ENCODE data around the gene LHX3. TPM values are rescaled to one million over a fixed set of nuclear protein-coding genes. Genes with fewer than 3 reads are reported as not detected.

The LHX3 gene
- total and polyA plus RNA-seq, 11 donors, result not detected

DNA sequence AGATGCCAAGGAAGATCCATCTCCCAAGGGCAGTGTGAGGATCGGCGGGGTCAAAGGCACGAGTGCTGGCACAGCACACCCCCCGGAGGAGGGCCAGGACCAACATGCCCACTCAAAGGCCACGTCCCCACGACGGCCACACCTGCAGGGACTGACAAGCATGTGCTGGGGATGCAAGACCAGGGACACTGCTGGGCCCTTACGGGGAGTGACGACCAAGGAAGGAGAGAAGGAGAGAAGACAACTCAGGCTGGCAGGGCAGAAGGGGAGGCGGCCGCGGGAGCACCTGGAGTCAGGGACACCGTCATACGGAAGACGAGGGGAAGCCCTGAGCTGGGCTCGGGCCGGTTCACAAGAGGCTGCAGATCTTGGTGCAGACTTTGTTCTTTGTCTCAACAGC, 30.2 kb upstream of the LHX3 start:
- WGBS, 4 donors, result 94 to 97% (median 96%) methylated on average over 16 to 17 of the region's 17 CpGs
- Histone ChIP-seq H3K27me3 (no peaks in the 10 kb centered on the region), H3K36me3 (peaks cover 0 to 18% (median 5%) of the 10 kb centered on the region in 9 donors), H3K4me3 (no peak overlapping the region), H3K27ac (no peak overlapping the region), H3K9me3 (no peaks in the 10 kb centered on the region), H3K4me1 (peaks cover 2 to 28% (median 21%) of the 10 kb centered on the region in 12 donors)
- no peak for TF ChIP-seq POLR2A (IDR thresholded peaks at IDR 0.05)
- TF ChIP-seq, protein P1, sequence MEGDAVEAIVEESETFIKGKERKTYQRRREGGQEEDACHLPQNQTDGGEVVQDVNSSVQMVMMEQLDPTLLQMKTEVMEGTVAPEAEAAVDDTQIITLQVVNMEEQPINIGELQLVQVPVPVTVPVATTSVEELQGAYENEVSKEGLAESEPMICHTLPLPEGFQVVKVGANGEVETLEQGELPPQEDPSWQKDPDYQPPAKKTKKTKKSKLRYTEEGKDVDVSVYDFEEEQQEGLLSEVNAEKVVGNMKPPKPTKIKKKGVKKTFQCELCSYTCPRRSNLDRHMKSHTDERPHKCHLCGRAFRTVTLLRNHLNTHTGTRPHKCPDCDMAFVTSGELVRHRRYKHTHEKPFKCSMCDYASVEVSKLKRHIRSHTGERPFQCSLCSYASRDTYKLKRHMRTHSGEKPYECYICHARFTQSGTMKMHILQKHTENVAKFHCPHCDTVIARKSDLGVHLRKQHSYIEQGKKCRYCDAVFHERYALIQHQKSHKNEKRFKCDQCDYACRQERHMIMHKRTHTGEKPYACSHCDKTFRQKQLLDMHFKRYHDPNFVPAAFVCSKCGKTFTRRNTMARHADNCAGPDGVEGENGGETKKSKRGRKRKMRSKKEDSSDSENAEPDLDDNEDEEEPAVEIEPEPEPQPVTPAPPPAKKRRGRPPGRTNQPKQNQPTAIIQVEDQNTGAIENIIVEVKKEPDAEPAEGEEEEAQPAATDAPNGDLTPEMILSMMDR (IDR thresholded peaks at IDR 0.05), result no peak
- ATAC-seq (no peak), DNase-seq (no peak)
- intact Hi-C loops (cut with DNase I), result no loop called here

DNA sequence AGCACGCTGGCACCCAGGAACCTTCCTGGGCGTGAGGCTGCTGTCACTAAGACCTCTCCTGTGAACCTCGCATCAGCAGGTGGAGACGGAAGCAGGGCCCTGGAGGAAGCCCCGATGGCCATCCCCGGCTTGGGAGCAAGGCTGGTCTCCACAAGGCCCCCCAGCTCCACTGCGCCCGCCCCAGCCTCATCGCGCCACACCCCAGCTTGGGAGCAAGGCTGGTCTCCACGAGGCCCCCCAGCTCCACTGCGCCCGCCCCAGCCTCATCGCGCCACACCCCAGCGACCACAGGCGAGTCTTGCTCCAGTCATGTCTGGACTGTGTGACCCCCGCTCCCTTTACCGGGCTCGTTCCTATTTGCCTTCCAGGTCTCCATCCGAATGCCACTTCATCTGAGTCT, 29.7 kb upstream of the LHX3 start:
- H3K27me3 ChIP-seq, result no peaks in the 10 kb centered on the region
- peaks cover 0 to 18% (median 5%) of the 10 kb centered on the region in 9 donors for H3K36me3 ChIP-seq
- no peaks in the 10 kb centered on the region for H3K9me3 ChIP-seq
- peaks cover 0 to 23% (median 17%) of the 10 kb centered on the region in 12 donors for H3K4me1 ChIP-seq
- no peak overlapping the region for H3K27ac ChIP-seq
- no peak for DNase-seq
- TF ChIP-seq, protein P1 (IDR thresholded peaks at IDR 0.05), result no peak
- TF ChIP-seq POLR2A (IDR thresholded peaks at IDR 0.05), result no peak
- 93 to 97% (median 96%) methylated on average over 20 to 21 of the region's 21 CpGs for WGBS, 4 donors
- no peak overlapping the region for H3K4me3 ChIP-seq
- intact Hi-C loops (cut with DNase I), result no loop called here
- ATAC-seq, result no peak

DNA sequence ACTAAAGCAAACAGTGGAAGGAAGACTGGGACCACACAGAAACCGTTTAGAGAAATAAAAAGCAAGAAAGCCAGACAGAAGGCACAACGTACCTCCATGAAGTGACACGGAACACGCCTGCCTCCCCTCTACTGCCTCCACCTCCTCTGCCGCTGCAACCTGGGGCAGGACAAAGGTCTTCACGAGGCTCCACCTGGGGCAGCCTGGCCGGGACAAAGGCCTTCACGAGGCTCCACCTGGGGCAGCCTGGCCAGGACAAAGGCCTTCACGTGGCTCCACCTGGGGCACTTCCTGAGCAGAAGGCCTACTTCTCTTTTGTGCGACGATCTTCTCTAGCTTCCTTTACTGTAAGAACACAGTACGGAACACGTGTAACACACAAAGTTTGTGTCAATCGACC, 28.9 kb upstream of the LHX3 start:
- no peak overlapping the region for H3K27ac ChIP-seq
- peaks cover 0 to 18% (median 5%) of the 10 kb centered on the region in 9 donors for H3K36me3 ChIP-seq
- TF ChIP-seq POLR2A (IDR thresholded peaks at IDR 0.05), result no peak
- TF ChIP-seq, protein P1 (IDR thresholded peaks at IDR 0.05), result no peak
- no peak for ATAC-seq
- intact Hi-C loops (cut with DNase I), result no loop called here
- no peaks in the 10 kb centered on the region for H3K27me3 ChIP-seq
- no peak for DNase-seq
- peaks cover 0 to 16% (median 10%) of the 10 kb centered on the region in 12 donors for H3K4me1 ChIP-seq
- no peaks in the 10 kb centered on the region for H3K9me3 ChIP-seq
- no peak overlapping the region for H3K4me3 ChIP-seq
- WGBS, 4 donors, result 89 to 97% (median 93%) methylated on average over 14 of the region's 14 CpGs

DNA sequence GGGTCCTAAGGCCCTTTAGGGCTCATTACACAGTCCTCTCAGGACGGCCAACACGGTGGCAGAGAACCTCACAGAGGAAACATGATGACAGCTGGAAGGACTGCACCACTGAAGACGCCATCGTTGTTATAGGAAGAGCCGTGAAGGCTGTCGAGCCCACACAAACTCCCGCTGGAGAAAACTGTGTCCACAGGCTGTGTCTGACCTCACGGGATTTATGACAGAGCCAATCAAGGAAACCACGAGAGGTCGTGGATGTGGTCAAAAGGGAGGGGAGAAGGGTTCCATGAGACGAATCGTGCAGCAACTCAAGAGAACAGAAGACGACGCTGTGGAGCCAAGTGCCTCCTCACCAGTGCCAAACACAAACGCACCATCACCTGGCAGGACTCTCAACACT, 28.5 kb upstream of the LHX3 start:
- ATAC-seq (no peak), DNase-seq (no peak)
- TF ChIP-seq POLR2A (IDR thresholded peaks at IDR 0.05), result no peak
- TF ChIP-seq, protein P1 (IDR thresholded peaks at IDR 0.05), result no peak
- H3K4me1 ChIP-seq, result peaks cover 0 to 11% (median 6%) of the 10 kb centered on the region in 12 donors
- no peaks in the 10 kb centered on the region for H3K27me3 ChIP-seq
- H3K36me3 ChIP-seq, result peaks cover 0 to 18% (median 5%) of the 10 kb centered on the region in 9 donors
- intact Hi-C loops (cut with DNase I), result no loop called here
- WGBS, 4 donors, result 79 to 82% (median 80%) methylated on average over 15 of the region's 15 CpGs
- no peak overlapping the region for H3K4me3 ChIP-seq
- no peaks in the 10 kb centered on the region for H3K9me3 ChIP-seq
- no peak overlapping the region for H3K27ac ChIP-seq
